Activated CD8-positive, alpha-beta memory T cell treated with anti-CD3 and anti-CD28 coated beads for 36 hours (primary cell): ENCODE data around the gene NDRG3. TPM values are rescaled to one million over a fixed set of nuclear protein-coding genes. Genes with fewer than 3 reads are reported as not detected.
"Not testable (repeated sequence)": the region's sequence is repeated elsewhere in the genome, so short reads cannot be mapped to it uniquely, and the experiment has no call there.

Experiments used
- CTCF ChIA-PET: fragments of 350-600 bp; sonication (Branson Sonifier 250); formaldehyde crosslinking; loops from one replicate; lab custom pipeline; 2021; ENCODE audit warnings: antibody characterized with exemption; lab: Charles Lee
- POLR2A ChIA-PET: fragments of 350-600 bp; sonication (Branson Sonifier 250); formaldehyde crosslinking; loops from one replicate; lab custom pipeline; 2021; ENCODE audit warnings: antibody characterized with exemption; lab: Charles Lee
- total RNA-seq, 2 experiments: library from RNA; stranded (reverse); gene quantifications; one replicate each; pipeline ENCODE4 v1.2.3, GENCODE V29; 2021

The NDRG3 gene
- total RNA-seq, 2 experiments from 2014 or later: 17.4 to 18.3 TPM

DNA sequence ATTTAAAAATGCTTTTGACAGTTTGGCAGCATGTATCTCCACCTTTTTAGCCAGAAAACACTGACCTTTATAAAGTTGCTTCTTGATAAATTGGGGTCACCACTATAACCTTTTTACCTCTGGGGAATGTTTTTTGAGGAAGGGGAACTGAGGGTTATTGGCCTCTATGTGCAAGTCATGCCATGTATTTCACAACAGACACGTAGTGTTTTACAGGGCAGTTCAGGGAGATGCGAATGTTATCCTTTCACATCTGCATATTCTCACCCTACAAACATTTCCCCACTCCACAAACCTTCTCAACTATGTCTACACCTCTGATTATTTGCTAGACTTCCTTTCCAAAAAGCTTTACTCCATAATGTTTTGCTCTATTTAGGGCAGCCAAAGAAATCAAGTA lies 82.9 kb downstream of the NDRG3 start:
- ChIA-PET CTCF (no interaction called here), POLR2A (no interaction called here)

- CTCF ChIA-PET: no interaction called here
- POLR2A ChIA-PET: no interaction called here
Measured at GRCh38 chr20:36658300-36658699, 87.6 kb downstream of the NDRG3 start.

DNA sequence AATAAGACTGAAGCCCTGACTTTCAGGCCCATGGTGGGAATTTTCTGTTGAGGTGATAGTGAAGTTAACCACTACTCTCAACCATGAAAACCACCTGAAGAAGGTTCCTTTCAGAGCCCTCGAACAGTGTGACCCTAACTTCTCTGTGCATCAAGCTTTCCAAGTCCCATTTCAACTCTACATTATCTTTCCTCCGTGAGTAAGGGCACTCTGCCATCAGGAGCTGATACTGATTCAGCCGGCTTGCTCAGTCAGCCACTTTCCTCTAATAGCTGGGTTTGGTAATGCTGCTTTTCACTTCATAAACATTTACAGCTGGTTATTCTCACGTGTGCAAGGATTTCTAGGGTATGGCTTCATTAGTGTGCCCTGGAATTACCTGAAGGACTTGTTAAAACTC lies 89.2 kb downstream of the NDRG3 start:
- CTCF ChIA-PET: interaction anchor here (0.6 to 2.0 kb wide), 2 partner anchors 63 to 152 kb away, joined by 3 to 5 read pairs; no protein-coding TSS in a partner anchor
- POLR2A ChIA-PET: no interaction called here

- CTCF ChIA-PET: interaction anchor here (0.8 kb wide), 1 partner anchor 27 kb away, joined by 3 read pairs; no protein-coding TSS in a partner anchor
- POLR2A ChIA-PET: interaction anchor here (0.6 kb wide), 1 partner anchor 14 kb away, joined by 6 read pairs; no protein-coding TSS in a partner anchor
Measured at GRCh38 chr20:36655004-36655403, 90.9 kb downstream of the NDRG3 start.

GRCh38 chr20:36654506-36654905 lies 91.4 kb downstream of the NDRG3 start:
- POLR2A ChIA-PET: interaction anchor here (0.6 kb wide), 1 partner anchor 14 kb away, joined by 6 read pairs; no protein-coding TSS in a partner anchor

DNA sequence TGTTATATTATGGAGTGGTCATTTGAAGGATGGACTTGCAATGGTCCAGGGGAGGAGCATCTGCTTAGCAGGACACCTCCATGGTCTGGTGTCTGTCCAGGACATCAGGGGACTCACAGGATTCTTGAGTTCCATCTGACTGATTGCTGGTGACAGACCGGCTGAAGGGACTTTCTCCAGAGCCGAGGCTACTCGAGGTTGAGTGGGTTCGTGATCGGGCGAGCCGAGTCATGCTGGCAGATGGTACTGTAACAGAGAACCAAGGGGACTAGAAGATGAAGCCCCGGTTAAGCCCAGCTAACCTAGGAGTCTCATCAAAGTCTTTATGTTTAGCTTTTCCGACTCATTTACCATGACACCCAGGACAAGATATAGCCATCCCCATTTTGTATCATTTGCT lies 92.4 kb downstream of the NDRG3 start:
- POLR2A ChIA-PET: no interaction called here
- CTCF ChIA-PET: no interaction called here

More at GRCh38 chr20:36654506-36654905, 91.4 kb downstream of the NDRG3 start:
- CTCF ChIA-PET: interaction anchor here (0.8 kb wide), 1 partner anchor 27 kb away, joined by 3 read pairs; no protein-coding TSS in a partner anchor

DNA sequence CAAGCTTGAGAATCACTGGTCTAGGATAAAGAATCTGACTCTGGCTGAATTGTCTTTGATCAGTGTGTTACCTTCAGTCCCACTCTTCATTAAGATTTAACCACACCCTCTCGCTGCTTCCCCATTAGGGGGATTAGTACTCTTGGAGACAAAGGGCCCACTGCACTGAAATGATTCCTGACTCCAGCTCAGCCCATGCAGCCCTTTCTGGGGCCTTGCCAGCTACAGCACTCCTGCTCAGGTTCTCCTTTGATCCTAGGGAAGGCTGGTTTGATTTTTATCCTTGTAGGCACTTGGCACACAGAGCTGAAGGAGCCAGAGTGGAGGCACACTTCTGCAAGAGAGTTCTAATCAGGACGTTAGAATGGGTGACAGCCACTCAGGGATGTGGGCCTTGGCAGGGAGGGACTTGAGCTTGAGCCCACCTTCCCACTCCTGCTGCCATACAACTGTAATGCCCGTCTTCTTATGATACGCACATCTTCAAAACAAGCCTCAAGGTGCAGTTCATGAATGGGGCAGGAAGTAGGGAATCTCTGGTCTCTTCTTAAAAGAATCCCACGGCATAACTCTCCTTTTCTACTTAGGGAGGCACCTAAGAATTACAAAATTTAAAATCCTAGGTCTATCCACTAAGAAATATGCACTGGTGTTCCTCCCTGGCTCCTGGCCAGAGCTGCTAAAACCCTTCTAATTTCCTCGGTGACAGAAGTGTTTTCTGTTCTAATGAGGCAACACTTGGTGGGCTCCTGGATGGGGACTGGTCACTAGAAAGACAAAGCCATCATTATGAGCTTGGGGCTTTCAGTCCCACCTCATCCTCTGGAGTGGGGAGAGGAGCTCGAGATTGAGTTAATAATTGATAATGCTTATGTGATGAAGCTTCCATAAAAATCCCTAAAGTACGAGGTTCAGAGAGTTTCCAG lies 98.4 kb downstream of the NDRG3 start:
- ChIA-PET POLR2A (interaction anchor here (0.7 kb wide), 1 partner anchor 694 kb away, joined by 12 read pairs; no protein-coding TSS in a partner anchor), CTCF (no interaction called here)

- CTCF ChIA-PET: interaction anchor here (0.8 to 2.9 kb wide), 3 partner anchors 17 to 86 kb away, joined by 3 to 16 read pairs (median 5); partner anchors contain the start of gene RAB5IF
- POLR2A ChIA-PET: interaction anchor here (0.6 to 3.9 kb wide), 8 partner anchors 18 to 693 kb away, joined by 5 to 34 read pairs (median 10); partner anchors contain the start of genes RAB5IF and TGIF2
Measured at GRCh38 chr20:36646678-36647077, 99.2 kb downstream of the NDRG3 start.

DNA sequence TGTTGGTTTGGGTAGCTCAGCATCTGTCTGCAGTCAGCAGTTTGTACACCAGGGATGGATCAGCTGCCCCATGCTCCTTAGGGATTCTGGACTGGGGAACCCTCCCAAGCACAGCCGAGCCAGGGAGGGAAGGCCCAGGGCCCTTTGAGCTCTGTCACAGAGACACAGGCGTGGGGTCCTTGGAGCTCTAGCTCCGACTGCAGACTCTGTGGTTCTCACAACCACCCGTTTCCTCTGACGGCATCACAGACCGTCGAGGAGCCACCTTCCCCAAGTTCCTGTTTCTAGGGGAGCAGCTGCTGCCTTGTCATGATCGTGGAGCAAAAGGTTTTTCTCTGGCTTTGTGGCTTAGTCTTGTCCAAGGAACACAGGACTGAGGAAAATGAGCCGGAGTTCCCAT lies 99.9 kb downstream of the NDRG3 start, which contains the start of gene SLA2:
SLA2 (minus strand) TSS at position 199 of the 400 bp plus-strand sequence. CDS start 4,861 bp downstream, outside the sequence.
- CTCF ChIA-PET: interaction anchor here (0.7 to 2.9 kb wide), 4 partner anchors 16 to 128 kb away, joined by 3 to 16 read pairs (median 4); partner anchors contain the start of gene RAB5IF

GRCh38 chr20:36645353-36645752 lies 100.5 kb downstream of the NDRG3 start:
- CTCF ChIA-PET: interaction anchor here (0.7 to 2.9 kb wide), 3 partner anchors 15 to 129 kb away, joined by 4 to 16 read pairs (median 5); partner anchors contain the start of gene RAB5IF

More for the DNA sequence above, 99.9 kb downstream of the NDRG3 start, which contains the start of gene SLA2:
- POLR2A ChIA-PET: interaction anchor here (0.5 to 3.9 kb wide), 10 partner anchors 17 to 661 kb away, joined by 3 to 34 read pairs (median 6); partner anchors contain the start of genes RAB5IF and TGIF2

DNA sequence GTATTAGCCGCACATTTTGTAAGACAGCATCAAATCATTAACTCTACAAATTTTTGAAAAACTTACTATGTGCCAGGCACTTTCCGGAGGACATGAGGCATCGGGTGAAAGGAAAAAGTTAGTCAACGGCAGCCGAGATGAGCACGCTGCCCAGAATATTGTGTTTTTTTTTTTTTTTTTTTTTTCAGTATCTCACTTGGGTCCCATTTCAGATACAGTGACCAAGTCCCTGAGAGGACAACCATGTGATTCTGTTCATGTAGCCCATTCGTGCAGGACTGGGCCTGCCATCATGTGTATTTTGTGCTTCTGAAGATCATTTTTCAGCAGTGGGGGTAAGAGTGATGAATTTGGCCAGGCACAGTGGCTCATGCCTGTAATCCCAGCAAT lies 101.2 kb downstream of the NDRG3 start:
- CTCF ChIA-PET: interaction anchor here (0.6 to 2.9 kb wide), 5 partner anchors 15 to 396 kb away, joined by 3 to 16 read pairs (median 3); partner anchors contain the start of gene RAB5IF

More at GRCh38 chr20:36645353-36645752, 100.5 kb downstream of the NDRG3 start:
- POLR2A ChIA-PET: interaction anchor here (1.3 to 3.9 kb wide), 7 partner anchors 16 to 450 kb away, joined by 3 to 34 read pairs (median 8); partner anchors contain the start of genes RAB5IF and TGIF2

DNA sequence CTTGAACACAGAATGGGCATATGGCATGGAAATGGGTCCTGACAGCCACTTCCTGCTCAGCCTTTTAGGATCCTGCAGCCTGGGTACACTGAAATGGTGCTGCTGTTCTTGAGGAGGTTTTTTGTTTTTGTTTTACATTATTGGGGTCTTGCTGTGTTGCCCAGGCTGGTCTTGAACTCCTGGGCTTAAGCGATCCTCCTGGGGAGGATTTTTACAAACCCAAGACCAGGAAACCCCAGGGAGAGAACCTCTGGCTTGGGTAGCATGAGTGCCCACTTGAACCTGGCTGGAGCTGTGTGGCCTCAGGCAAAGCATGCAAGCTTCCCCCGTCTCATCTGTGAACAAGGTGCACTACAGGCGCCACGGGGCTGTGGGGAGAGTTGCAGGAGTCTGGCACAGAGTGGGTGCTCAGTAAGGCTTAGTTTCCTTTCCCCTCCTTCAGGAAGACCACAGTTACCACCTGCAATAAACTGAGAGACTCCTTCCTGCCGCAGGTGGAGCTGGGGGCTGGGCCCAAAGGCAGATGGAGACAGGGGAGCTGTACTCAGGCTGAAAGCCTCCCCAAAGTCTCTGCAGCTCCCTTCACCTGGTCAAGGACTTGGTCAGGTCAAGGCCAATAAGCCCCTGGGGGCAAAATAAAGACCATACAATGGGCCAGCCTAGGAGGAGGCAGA lies 101.7 kb downstream of the NDRG3 start:
- ChIA-PET POLR2A (interaction anchor here (0.6 to 3.9 kb wide), 7 partner anchors 15 to 92 kb away, joined by 4 to 34 read pairs (median 5); partner anchors contain the start of genes RAB5IF and TGIF2), CTCF (interaction anchor here (0.6 to 2.9 kb wide), 11 partner anchors 14 to 396 kb away, joined by 3 to 16 read pairs (median 3); partner anchors contain the start of genes DSN1 and RAB5IF)

More for the DNA sequence above, 101.2 kb downstream of the NDRG3 start:
- POLR2A ChIA-PET: interaction anchor here (0.6 to 3.9 kb wide), 7 partner anchors 16 to 91 kb away, joined by 4 to 34 read pairs (median 5); partner anchors contain the start of genes RAB5IF and TGIF2

DNA sequence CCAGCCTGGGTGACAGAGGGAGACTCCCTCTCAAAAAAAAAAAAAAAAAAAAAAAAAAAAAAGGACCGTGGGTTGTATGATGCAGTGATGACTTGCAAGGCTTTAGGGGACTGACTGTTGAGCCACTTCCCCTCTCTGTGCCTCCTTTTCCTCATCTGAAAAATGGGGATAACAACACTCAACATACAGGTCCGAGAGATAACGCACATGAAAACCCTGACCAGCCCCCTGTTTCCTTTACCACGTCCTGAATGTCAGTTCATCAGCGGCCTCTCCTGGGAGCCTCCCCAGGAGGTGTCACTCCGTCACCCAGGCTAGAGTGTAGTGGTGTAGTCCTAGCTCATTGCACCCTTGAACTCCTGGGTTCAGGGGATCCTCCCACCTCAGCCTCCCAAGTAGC lies 103.8 kb downstream of the NDRG3 start:
- ChIA-PET CTCF (interaction anchor here (1.1 kb wide), 1 partner anchor 12 kb away, joined by 3 read pairs; no protein-coding TSS in a partner anchor), POLR2A (interaction anchor here (0.6 to 1.0 kb wide), 3 partner anchors 12 to 222 kb away, joined by 3 read pairs; partner anchors contain the start of gene NDRG3)

GRCh38 chr20:36641506-36641843 lies 104.4 kb downstream of the NDRG3 start:
- POLR2A ChIA-PET: no interaction called here
- CTCF ChIA-PET: interaction anchor here (1.1 kb wide), 1 partner anchor 12 kb away, joined by 3 read pairs; no protein-coding TSS in a partner anchor

DNA sequence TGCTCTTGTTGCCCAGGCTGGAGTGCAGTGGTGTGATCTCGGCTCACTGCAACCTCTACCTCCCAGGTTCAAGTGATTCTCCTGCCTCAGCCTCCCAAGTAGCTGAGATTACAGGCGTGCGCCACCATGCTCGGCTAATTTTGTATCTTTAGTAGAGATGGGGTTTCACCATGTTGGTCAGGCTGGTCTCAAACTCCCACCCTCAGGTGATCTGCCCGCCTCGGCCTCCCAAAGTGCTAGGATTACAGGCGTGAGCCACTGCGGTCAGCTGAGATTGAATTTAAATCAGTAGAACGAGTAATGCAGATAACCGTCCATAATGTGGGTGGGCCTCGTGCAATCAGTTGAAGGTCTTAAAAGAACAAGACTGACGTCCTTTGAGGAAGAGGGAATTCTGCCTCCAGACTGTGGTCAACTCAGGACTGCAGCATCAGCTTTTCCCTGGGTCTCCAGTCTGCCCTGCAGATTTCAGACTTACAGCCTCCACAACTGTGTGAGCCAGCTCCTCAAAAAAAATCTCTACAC lies 107.0 kb downstream of the NDRG3 start:
- CTCF ChIA-PET, POLR2A ChIA-PET: not testable (repeated sequence)

GRCh38 chr20:36634342-36634741 lies 111.5 kb downstream of the NDRG3 start:
- ChIA-PET POLR2A (no interaction called here), CTCF (no interaction called here)

- CTCF ChIA-PET: no interaction called here
- POLR2A ChIA-PET: no interaction called here
Measured at GRCh38 chr20:36633285-36633772, 112.6 kb downstream of the NDRG3 start.
